HepG2 (cell line): ENCODE results near the gene ZBTB7A. TPM values are rescaled to one million over a fixed set of nuclear protein-coding genes. Genes with fewer than 3 reads are reported as not detected.

Source experiments
- BCL6 ChIP-seq: IDR thresholded peaks from 2 replicates; pipeline ENCODE4 v1.6.1; 2016; ENCODE audit warnings: missing genetic modification reagents, missing compliant biosample characterization
- CAMTA2 ChIP-seq: sonication (generic); formaldehyde crosslinking; IDR thresholded peaks from 2 replicates; pipeline ENCODE4 v1.4.0; 2020; ENCODE audit warnings: mild to moderate bottlenecking, missing genetic modification reagents, borderline replicate concordance
- HNF4A ChIP-seq: sonication (generic); formaldehyde crosslinking; IDR thresholded peaks from 2 replicates; pipeline ENCODE4 v1.4.0; 2020; ENCODE audit warnings: missing genetic modification reagents
- KDM6A ChIP-seq: IDR thresholded peaks from 2 replicates; pipeline ENCODE4 v1.6.1; 2016; ENCODE audit warnings: low read depth
- KMT2B ChIP-seq: IDR thresholded peaks from 2 replicates; pipeline ENCODE4 v1.6.1; 2016; ENCODE audit warnings: missing genetic modification reagents, missing compliant biosample characterization
- MAFK ChIP-seq, 2 experiments: IDR thresholded peaks in 1 of 2; conservative IDR thresholded peaks in 1 of 2; 2 replicates each; pipeline ENCODE4 v1.6.1; 2011; ENCODE audit warnings: improper control_type of control experiment in 2 of 2, low read length in 2 of 2
- MATR3 ChIP-seq: sonication (generic); formaldehyde crosslinking; IDR thresholded peaks from 2 replicates; pipeline ENCODE4 v1.4.0; 2020; ENCODE audit warnings: missing genetic modification reagents
- MEIS1 ChIP-seq: sonication (generic); formaldehyde crosslinking; IDR thresholded peaks from 2 replicates; pipeline ENCODE4 v1.9.0; 2021; ENCODE audit warnings: mild to moderate bottlenecking, missing genetic modification reagents, moderate library complexity, borderline replicate concordance
- MYC ChIP-seq: sonication (generic); formaldehyde crosslinking; IDR thresholded peaks from 2 replicates; pipeline ENCODE4 v1.9.0; 2021; ENCODE audit warnings: missing genetic modification reagents, borderline replicate concordance
- RBFOX2 ChIP-seq: fragments of 200-400 bp; formaldehyde crosslinking; IDR thresholded peaks from 2 replicates; pipeline ENCODE4 v1.6.1; 2017; ENCODE audit warnings: low read depth, mild to moderate bottlenecking, low read length
- RBM22 ChIP-seq: fragments of 200-400 bp; formaldehyde crosslinking; optimal IDR thresholded peaks from 2 replicates; pipeline ENCODE3; 2017; ENCODE audit warnings: mild to moderate bottlenecking, low read length, moderate library complexity
- RELA ChIP-seq: sonication (generic); formaldehyde crosslinking; IDR thresholded peaks from 2 replicates; pipeline ENCODE4 v1.4.0; 2020; ENCODE audit warnings: missing genetic modification reagents
- SMARCC2 ChIP-seq: fragments of 450-650 bp; IDR thresholded peaks from 2 replicates; pipeline ENCODE4 v1.6.1; 2017; ENCODE audit warnings: antibody characterized with exemption, mild to moderate bottlenecking
- SOX5 ChIP-seq: IDR thresholded peaks from 2 replicates; pipeline ENCODE4 v1.6.1; 2016; ENCODE audit warnings: borderline replicate concordance
- ZC3H13 ChIP-seq: sonication (generic); formaldehyde crosslinking; IDR thresholded peaks from 2 replicates; pipeline ENCODE4 v1.8.1; 2023; ENCODE audit warnings: mild to moderate bottlenecking, missing genetic modification reagents, moderate library complexity
- ZNF17 ChIP-seq: sonication (generic); formaldehyde crosslinking; IDR thresholded peaks from 2 replicates; pipeline ENCODE4 v1.5.0; 2020; ENCODE audit warnings: mild to moderate bottlenecking, missing genetic modification reagents
- ZNF333 ChIP-seq: sonication (generic); formaldehyde crosslinking; IDR thresholded peaks from 2 replicates; pipeline ENCODE4 v1.4.0; 2020; ENCODE audit warnings: mild to moderate bottlenecking, missing genetic modification reagents, borderline replicate concordance
- ZNF75D ChIP-seq: sonication (generic); formaldehyde crosslinking; IDR thresholded peaks from 2 replicates; pipeline ENCODE4 v1.8.1; 2023; ENCODE audit warnings: missing genetic modification reagents, mild to moderate bottlenecking, borderline replicate concordance
- polyA plus RNA-seq, 8 experiments: library from polyadenylated mRNA; depleted of rRNA in 3 of 8; stranded (reverse) in 7 of 8; unstranded in 1 of 8; fragments of >200 nt; fragmentation: Illumina TruSeq in 4 of 8; extraction: Trizol in 4 of 8; gene quantifications; 2 replicates each; pipeline versions ENCODE4 v1.2.1 to v1.2.3, GENCODE V29; 2011 to 2016; ENCODE audit warnings: low read depth in 4 of 8, missing spikeins in 1 of 8, mixed read lengths in 1 of 8; ENCODE audit not compliant: insufficient read depth in 1 of 8
- total RNA-seq, 5 experiments: library from RNA; depleted of rRNA; stranded (reverse); fragments of >200 nt; fragmentation: Illumina TruSeq; extraction: Trizol; gene quantifications; 2 replicates each; pipeline ENCODE4 v1.2.3, GENCODE V29; 2016; ENCODE audit warnings: low read depth in 1 of 5
- TF ChIP-seq, protein P1 (sequence below): sonication (generic); formaldehyde crosslinking; IDR thresholded peaks from 2 replicates; pipeline ENCODE4 v1.8.0; 2022; ENCODE audit warnings: mild to moderate bottlenecking, missing genetic modification reagents; ENCODE audit not compliant: insufficient replicate concordance
- TF ChIP-seq, protein P2 (sequence below): IDR thresholded peaks from 2 replicates; pipeline ENCODE4 v1.6.1; 2016; ENCODE audit warnings: missing compliant biosample characterization, missing genetic modification reagents, borderline replicate concordance
- TF ChIP-seq, protein P3 (sequence below): sonication (generic); formaldehyde crosslinking; IDR thresholded peaks from 2 replicates; pipeline ENCODE4 v1.4.0; 2020; ENCODE audit warnings: missing genetic modification reagents

Gene ZBTB7A
- total and polyA plus RNA-seq, 2 of the 13 experiments (the other 11 are each of a cell fraction or from before 2014, with no cell fraction given), result 3.6 to 4.0 TPM

DNA sequence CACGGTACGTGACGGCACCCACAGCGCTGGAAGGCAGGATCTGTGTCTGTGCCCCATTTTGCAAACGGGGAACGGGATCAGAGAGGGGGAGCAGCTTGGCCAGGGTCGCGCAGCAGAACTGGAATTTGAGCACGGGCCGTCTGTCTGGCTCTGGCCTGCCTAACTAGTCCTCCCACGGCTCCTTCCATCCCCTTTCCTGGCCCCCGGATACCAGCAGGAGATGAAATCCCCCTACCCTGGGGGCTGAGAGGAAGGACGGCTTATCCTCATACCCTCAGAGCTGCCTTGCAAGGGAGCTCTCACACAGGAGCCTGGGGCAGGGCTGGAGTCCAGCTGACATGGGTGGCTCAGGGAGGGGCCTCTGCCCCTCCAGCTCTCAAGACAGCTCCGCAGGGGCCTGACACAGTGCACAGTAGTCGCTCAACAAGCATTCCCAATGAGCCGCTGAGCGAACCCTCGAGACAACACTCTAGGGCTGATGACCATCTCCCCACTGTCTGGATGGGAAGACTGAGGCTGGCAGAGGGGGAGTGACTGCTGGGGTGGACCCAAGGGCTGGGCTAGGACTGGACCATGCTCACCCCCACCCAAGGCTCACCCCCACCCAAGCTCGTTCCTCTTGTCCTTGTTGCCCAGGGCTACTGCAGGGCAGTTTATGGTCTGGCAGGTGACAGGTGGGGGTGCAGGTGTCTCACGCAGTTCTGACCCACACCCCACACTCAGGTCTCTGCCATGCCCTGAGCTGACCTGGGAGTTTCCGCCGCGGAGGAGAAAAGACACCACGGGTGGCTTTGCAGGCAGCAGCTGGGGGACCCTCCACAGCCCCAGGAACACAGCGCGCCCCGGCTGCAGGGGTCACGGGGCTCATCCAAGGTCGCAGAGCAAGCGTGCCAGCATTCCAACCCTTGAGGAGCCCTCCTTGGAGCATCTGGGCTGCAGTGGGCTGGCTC is 4.0 kb downstream of the ZBTB7A start (continued):
- no peak for TF ChIP-seq BCL6 (CRISPR knock-in tag)
- no peak; the same call in 1 of the 2 replicates for TF ChIP-seq CAMTA2
- TF ChIP-seq MEIS1, result peak; percentile 26; the same call in 1 of the 2 replicates
- no peak for TF ChIP-seq ZNF17 (CRISPR knock-in tag)
- TF ChIP-seq, protein P1, sequence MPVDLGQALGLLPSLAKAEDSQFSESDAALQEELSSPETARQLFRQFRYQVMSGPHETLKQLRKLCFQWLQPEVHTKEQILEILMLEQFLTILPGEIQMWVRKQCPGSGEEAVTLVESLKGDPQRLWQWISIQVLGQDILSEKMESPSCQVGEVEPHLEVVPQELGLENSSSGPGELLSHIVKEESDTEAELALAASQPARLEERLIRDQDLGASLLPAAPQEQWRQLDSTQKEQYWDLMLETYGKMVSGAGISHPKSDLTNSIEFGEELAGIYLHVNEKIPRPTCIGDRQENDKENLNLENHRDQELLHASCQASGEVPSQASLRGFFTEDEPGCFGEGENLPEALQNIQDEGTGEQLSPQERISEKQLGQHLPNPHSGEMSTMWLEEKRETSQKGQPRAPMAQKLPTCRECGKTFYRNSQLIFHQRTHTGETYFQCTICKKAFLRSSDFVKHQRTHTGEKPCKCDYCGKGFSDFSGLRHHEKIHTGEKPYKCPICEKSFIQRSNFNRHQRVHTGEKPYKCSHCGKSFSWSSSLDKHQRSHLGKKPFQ (CRISPR knock-in tag), result no peak
- no peak for TF ChIP-seq MAFK (conservative IDR thresholded peaks at IDR 0.05 in 1 of 2, IDR thresholded peaks at IDR 0.05 in 1 of 2; ENCODE audit: low read length in 2 of 2)
- TF ChIP-seq KDM6A, result no peak
- TF ChIP-seq RELA (CRISPR knock-in tag), result no peak
- TF ChIP-seq, protein P2, sequence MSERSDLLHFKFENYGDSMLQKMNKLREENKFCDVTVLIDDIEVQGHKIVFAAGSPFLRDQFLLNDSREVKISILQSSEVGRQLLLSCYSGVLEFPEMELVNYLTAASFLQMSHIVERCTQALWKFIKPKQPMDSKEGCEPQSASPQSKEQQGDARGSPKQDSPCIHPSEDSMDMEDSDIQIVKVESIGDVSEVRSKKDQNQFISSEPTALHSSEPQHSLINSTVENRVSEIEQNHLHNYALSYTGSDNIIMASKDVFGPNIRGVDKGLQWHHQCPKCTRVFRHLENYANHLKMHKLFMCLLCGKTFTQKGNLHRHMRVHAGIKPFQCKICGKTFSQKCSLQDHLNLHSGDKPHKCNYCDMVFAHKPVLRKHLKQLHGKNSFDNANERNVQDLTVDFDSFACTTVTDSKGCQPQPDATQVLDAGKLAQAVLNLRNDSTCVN (CRISPR knock-in tag), result no peak
- TF ChIP-seq RBFOX2, result peak; percentile 71
- 0 out of 2 replicates have a peak, but pooled peaks have one; percentile 30 for TF ChIP-seq ZC3H13 (CRISPR knock-in tag)
- no peak for TF ChIP-seq SOX5
- no peak for TF ChIP-seq ZNF75D (CRISPR knock-in tag)
- TF ChIP-seq ZNF333, result no peak
- TF ChIP-seq, protein P3, sequence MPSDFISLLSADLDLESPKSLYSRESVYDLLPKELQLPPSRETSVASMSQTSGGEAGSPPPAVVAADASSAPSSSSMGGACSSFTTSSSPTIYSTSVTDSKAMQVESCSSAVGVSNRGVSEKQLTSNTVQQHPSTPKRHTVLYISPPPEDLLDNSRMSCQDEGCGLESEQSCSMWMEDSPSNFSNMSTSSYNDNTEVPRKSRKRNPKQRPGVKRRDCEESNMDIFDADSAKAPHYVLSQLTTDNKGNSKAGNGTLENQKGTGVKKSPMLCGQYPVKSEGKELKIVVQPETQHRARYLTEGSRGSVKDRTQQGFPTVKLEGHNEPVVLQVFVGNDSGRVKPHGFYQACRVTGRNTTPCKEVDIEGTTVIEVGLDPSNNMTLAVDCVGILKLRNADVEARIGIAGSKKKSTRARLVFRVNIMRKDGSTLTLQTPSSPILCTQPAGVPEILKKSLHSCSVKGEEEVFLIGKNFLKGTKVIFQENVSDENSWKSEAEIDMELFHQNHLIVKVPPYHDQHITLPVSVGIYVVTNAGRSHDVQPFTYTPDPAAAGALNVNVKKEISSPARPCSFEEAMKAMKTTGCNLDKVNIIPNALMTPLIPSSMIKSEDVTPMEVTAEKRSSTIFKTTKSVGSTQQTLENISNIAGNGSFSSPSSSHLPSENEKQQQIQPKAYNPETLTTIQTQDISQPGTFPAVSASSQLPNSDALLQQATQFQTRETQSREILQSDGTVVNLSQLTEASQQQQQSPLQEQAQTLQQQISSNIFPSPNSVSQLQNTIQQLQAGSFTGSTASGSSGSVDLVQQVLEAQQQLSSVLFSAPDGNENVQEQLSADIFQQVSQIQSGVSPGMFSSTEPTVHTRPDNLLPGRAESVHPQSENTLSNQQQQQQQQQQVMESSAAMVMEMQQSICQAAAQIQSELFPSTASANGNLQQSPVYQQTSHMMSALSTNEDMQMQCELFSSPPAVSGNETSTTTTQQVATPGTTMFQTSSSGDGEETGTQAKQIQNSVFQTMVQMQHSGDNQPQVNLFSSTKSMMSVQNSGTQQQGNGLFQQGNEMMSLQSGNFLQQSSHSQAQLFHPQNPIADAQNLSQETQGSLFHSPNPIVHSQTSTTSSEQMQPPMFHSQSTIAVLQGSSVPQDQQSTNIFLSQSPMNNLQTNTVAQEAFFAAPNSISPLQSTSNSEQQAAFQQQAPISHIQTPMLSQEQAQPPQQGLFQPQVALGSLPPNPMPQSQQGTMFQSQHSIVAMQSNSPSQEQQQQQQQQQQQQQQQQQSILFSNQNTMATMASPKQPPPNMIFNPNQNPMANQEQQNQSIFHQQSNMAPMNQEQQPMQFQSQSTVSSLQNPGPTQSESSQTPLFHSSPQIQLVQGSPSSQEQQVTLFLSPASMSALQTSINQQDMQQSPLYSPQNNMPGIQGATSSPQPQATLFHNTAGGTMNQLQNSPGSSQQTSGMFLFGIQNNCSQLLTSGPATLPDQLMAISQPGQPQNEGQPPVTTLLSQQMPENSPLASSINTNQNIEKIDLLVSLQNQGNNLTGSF (CRISPR knock-in tag), result no peak
- no peak for TF ChIP-seq SMARCC2
- TF ChIP-seq MATR3, result no peak
- no peak for TF ChIP-seq HNF4A (CRISPR knock-in tag)
- no peak for TF ChIP-seq MYC (CRISPR knock-in tag)
- TF ChIP-seq KMT2B, result no peak
- TF ChIP-seq RBM22, result peak; percentile 26
